Endothelial cell of umbilical vein (primary cell): Measurements from ENCODE around the gene CD83. TPM values are rescaled to one million over a fixed set of nuclear protein-coding genes. Genes with fewer than 3 reads are reported as not detected.

Experiments used
- BruUV-seq: library from RNA; stranded (reverse); fragments of 400-500 nt; replicated peaks from 2 replicates; lab custom pipeline; 2021; lab: Mats Ljungman, UMichigan
- CTCF ChIA-PET: fragments of 300-600, 350-600 bp; sonication (Branson Sonifier 250); formaldehyde crosslinking; loops from one replicate; lab custom pipeline; 2021; ENCODE audit warnings: antibody characterized with exemption, inconsistent platforms; lab: Charles Lee
- POLR2A ChIA-PET: fragments of 300-600, 350-600 bp; sonication (Branson Sonifier 250); formaldehyde crosslinking; loops from one replicate; lab custom pipeline; 2021; ENCODE audit warnings: antibody characterized with exemption, inconsistent platforms; lab: Charles Lee
- DNase-seq: peaks from one replicate; pipeline ENCODE4 v3.0.0-alpha.2; 2011; ENCODE audit warnings: low read depth, low spot score
- FAIRE-seq: peaks from 2 replicates; lab custom pipeline; 2011; peaks lifted over from hg19 to GRCh38; lab: Jason Lieb, UNC
- H2AFZ ChIP-seq: 2 replicates; pipeline ENCODE4 v1.6.0; 2012; ENCODE audit warnings: low read depth, low read length, control low read depth, inconsistent platforms
- H3K27ac ChIP-seq: 2 replicates; pipeline ENCODE4 v1.5.1; 2011; ENCODE audit warnings: low read depth, mild to moderate bottlenecking, control low read depth, low read length, moderate library complexity; ENCODE audit not compliant: insufficient read depth
- H3K27me3 ChIP-seq, 2 experiments: 2 replicates each; pipeline versions ENCODE4 v1.6.0 to v1.6.1; 2011; ENCODE audit warnings: low read length in 2 of 2, mixed read lengths in 1 of 2; ENCODE audit not compliant: control insufficient read depth in 2 of 2, insufficient read depth in 2 of 2
- H3K36me3 ChIP-seq, 2 experiments: 2 replicates in 1 of 2; 3 replicates in 1 of 2; pipeline ENCODE4 v1.5.1; 2011; ENCODE audit warnings: low read length in 2 of 2, mild to moderate bottlenecking in 1 of 2, moderate library complexity in 1 of 2; ENCODE audit not compliant: control insufficient read depth in 2 of 2, insufficient read depth in 2 of 2; ENCODE audit errors: extremely low read depth in 1 of 2
- H3K4me1 ChIP-seq: 3 replicates; pipeline ENCODE4 v1.5.1; 2011; ENCODE audit warnings: mild to moderate bottlenecking, low read length; ENCODE audit not compliant: control insufficient read depth, insufficient read depth; ENCODE audit errors: extremely low read depth
- H3K4me2 ChIP-seq: 2 replicates; pipeline ENCODE4 v1.6.1; 2011; ENCODE audit warnings: low read length, control low read depth, mixed read lengths; ENCODE audit not compliant: insufficient read depth
- H3K4me3 ChIP-seq, 3 experiments: fragments of 200-600 bp in 1 of 3; sonication (generic), shearing (Covaris generic) in 1 of 3; replicated peaks in 1 of 3; 2 replicates each; pipeline ENCODE4 v1.5.1; 2011 to 2016; ENCODE audit warnings: control low read depth in 3 of 3, low read length in 3 of 3, mild to moderate bottlenecking in 2 of 3, inconsistent platforms in 1 of 3, low read depth in 1 of 3, moderate library complexity in 1 of 3; ENCODE audit not compliant: insufficient read depth in 1 of 3
- H3K79me2 ChIP-seq: 2 replicates; pipeline ENCODE4 v1.6.0; 2012; ENCODE audit warnings: low read length, inconsistent platforms; ENCODE audit not compliant: control insufficient read depth, insufficient read depth
- H3K9ac ChIP-seq: replicated peaks from 2 replicates; pipeline ENCODE3; 2011; ENCODE audit warnings: low read length, control low read depth; ENCODE audit not compliant: insufficient read depth; ENCODE audit errors: extremely low read depth
- H3K9me1 ChIP-seq: replicated peaks from 3 replicates; pipeline ENCODE4 v1.6.0; 2011; ENCODE audit warnings: mild to moderate bottlenecking, low read length; ENCODE audit not compliant: control insufficient read depth, insufficient read depth; ENCODE audit errors: extremely low read depth
- H3K9me3 ChIP-seq: replicated peaks from 2 replicates; pipeline ENCODE4 v1.5.1; 2012; ENCODE audit warnings: low read length, inconsistent platforms; ENCODE audit not compliant: control insufficient read depth, insufficient read depth
- H4K20me1 ChIP-seq: replicated peaks from 2 replicates; pipeline ENCODE3; 2011; ENCODE audit warnings: mild to moderate bottlenecking, low read length; ENCODE audit not compliant: control insufficient read depth, insufficient read depth; ENCODE audit errors: extremely low read depth
- EZH2 ChIP-seq: IDR thresholded peaks from 2 replicates; pipeline ENCODE4 v1.6.1; 2012; ENCODE audit warnings: borderline replicate concordance, low read depth, mild to moderate bottlenecking, moderate library complexity, low read length, inconsistent platforms; ENCODE audit not compliant: severe bottlenecking
- FOS ChIP-seq: IDR thresholded peaks from 2 replicates; pipeline ENCODE4 v1.6.1; 2011; ENCODE audit warnings: mild to moderate bottlenecking, low read length, moderate library complexity, borderline replicate concordance; ENCODE audit not compliant: insufficient read depth
- GATA2 ChIP-seq: IDR thresholded peaks from 2 replicates; pipeline ENCODE4 v1.7.0; 2011; ENCODE audit warnings: low read depth, mild to moderate bottlenecking, moderate library complexity, mixed read lengths, low read length; ENCODE audit not compliant: insufficient read length, insufficient read depth
- JUN ChIP-seq: IDR thresholded peaks from 2 replicates; pipeline ENCODE4 v1.6.1; 2011; ENCODE audit warnings: borderline replicate concordance, low read depth; ENCODE audit not compliant: insufficient read length, insufficient read depth
- MYC ChIP-seq: IDR thresholded peaks from one replicate; pipeline ENCODE4 v1.6.1; 2011; ENCODE audit warnings: mild to moderate bottlenecking, low read depth, low read length
- POLR2A ChIP-seq: IDR thresholded peaks from 2 replicates; pipeline ENCODE4 v1.6.1; 2012; ENCODE audit warnings: low read depth, mild to moderate bottlenecking, control low read depth, low read length
- POLR2AphosphoS5 ChIP-seq: IDR thresholded peaks from 2 replicates; pipeline ENCODE4 v1.6.1; 2012; ENCODE audit warnings: low read depth, mild to moderate bottlenecking, control low read depth, low read length, moderate library complexity; ENCODE audit not compliant: insufficient read depth
- dilution Hi-C: fragments of 300-500 bp; cut with MboI; formaldehyde crosslinking; loops from one replicate; pipeline ENCODE4 v1.15.0; 2019; ENCODE audit warnings: low sequenced_read_pairs; ENCODE audit not compliant: extremely low pct_ligation_motif_present
- intact Hi-C: fragments of 100-400 bp; cut with micrococcal nuclease; formaldehyde crosslinking; loops from one replicate; pipeline ENCODE4 v1.10.0; 2022
- polyA plus RNA-seq, 4 experiments: library from polyadenylated mRNA; depleted of rRNA in 3 of 4; stranded (reverse) in 3 of 4; unstranded in 1 of 4; fragments of >200 nt; gene quantifications; 2 replicates each; pipeline versions ENCODE4 v1.2.1 to v1.2.3, GENCODE V29; 2011 to 2012; ENCODE audit warnings: missing spikeins in 1 of 4
- total RNA-seq: library from RNA; stranded (reverse); gene quantifications from 2 replicates; pipeline ENCODE4 v1.2.3, GENCODE V29; 2021
- TF ChIP-seq, protein P1 (sequence below), 2 donors: IDR thresholded peaks; 1 replicate in 1 of 2; 2 replicates in 1 of 2; pipeline ENCODE4 v1.5.1; 2011; ENCODE audit warnings: low read length in 2 of 2, mild to moderate bottlenecking in 2 of 2, moderate library complexity in 2 of 2, control low read depth in 1 of 2, inconsistent platforms in 1 of 2, low read depth in 1 of 2; ENCODE audit not compliant: insufficient read depth in 1 of 2; ENCODE audit errors: extremely low read depth in 1 of 2
- TF ChIP-seq, protein P2 (sequence below): IDR thresholded peaks from 2 replicates; pipeline ENCODE4 v1.6.1; 2011; ENCODE audit not compliant: insufficient read depth, insufficient read length

CD83 gene
- total and polyA plus RNA-seq, 2 donors (not counting 3 experiments of a cell fraction or from before 2014, with no cell fraction given), result 0.40 to 0.46 TPM

DNA sequence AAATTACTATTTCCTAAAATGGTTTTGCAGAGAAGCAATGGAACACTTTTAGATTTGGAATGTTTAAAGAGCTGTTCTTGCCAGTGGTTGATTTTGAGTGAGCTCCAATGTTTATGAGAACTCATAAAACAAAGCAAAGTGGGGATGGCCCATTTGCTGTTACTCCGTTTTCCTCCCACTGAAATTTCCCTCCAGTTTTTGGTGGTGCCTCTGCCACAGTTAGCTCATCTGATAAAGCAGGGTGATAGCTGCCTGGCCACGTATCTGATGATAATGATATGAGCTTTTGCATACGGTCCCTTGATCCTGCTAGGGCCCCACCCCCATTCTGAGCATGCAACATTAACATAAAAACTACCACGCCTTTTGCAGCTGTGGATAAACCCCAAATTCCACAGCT lies 10.4 kb downstream of the CD83 start:
- H2AFZ ChIP-seq, result no peak overlapping the region
- no peak overlapping the region for H3K4me3 ChIP-seq
- H3K79me2 ChIP-seq, result no peaks in the 10 kb centered on the region
- no peaks in the 10 kb centered on the region for H3K9me3 ChIP-seq
- no peak overlapping the region for H3K4me2 ChIP-seq
- no peak overlapping the region for H3K27ac ChIP-seq
- H3K4me1 ChIP-seq, result no peaks in the 10 kb centered on the region
- dilution Hi-C loops (no loop called here), intact Hi-C loops (no loop called here)
- POLR2A ChIA-PET, result no interaction called here
- no peaks in the 10 kb centered on the region for H3K36me3 ChIP-seq
- CTCF ChIA-PET, result interaction anchor here (1.2 to 2.2 kb wide), 2 partner anchors 220 to 1262 kb away, joined by 3 to 6 read pairs; no protein-coding TSS in a partner anchor
- TF ChIP-seq MYC (no peak), GATA2 (no peak)
- H3K9me1 ChIP-seq, result no peaks in the 10 kb centered on the region
- no peak overlapping the region for H3K9ac ChIP-seq
- DNase-seq (no peak), FAIRE-seq (no peak)
- BruUV-seq, result no TSS peak
- H4K20me1 ChIP-seq, result no peaks in the 10 kb centered on the region
- H3K27me3 ChIP-seq, result no peaks in the 10 kb centered on the region

DNA sequence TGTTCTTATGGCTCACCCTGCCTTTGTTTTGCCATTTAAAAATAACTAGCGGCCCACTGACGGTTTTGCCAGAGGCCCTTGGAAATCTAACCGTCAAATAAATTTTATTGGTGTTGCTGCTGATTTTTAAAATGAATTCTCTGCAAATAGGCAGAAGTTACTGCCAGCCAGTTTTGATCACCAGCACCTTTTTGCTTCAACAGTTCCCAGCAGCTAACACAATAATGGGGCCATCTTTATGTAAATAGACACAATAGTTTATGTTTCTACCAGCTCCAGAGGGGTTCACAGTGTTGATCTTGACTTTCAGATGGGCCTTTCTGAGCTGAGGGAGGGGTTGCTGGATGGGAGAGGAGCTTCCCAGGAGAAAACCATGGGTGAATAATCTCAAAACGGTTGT lies 11.2 kb downstream of the CD83 start:
- DNase-seq (no peak), FAIRE-seq (no peak)
- no peaks in the 10 kb centered on the region for H3K79me2 ChIP-seq
- H3K4me2 ChIP-seq, result no peak overlapping the region
- no peaks in the 10 kb centered on the region for H3K9me1 ChIP-seq
- H2AFZ ChIP-seq, result no peak overlapping the region
- TF ChIP-seq, protein P1, sequence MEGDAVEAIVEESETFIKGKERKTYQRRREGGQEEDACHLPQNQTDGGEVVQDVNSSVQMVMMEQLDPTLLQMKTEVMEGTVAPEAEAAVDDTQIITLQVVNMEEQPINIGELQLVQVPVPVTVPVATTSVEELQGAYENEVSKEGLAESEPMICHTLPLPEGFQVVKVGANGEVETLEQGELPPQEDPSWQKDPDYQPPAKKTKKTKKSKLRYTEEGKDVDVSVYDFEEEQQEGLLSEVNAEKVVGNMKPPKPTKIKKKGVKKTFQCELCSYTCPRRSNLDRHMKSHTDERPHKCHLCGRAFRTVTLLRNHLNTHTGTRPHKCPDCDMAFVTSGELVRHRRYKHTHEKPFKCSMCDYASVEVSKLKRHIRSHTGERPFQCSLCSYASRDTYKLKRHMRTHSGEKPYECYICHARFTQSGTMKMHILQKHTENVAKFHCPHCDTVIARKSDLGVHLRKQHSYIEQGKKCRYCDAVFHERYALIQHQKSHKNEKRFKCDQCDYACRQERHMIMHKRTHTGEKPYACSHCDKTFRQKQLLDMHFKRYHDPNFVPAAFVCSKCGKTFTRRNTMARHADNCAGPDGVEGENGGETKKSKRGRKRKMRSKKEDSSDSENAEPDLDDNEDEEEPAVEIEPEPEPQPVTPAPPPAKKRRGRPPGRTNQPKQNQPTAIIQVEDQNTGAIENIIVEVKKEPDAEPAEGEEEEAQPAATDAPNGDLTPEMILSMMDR (IDR thresholded peaks at IDR 0.05; ENCODE audit: extremely low read depth in 1 of 2, insufficient read depth in 1 of 2, low read depth in 1 of 2, low read length in 2 of 2), result no peak
- TF ChIP-seq EZH2 (no peak), POLR2A (no peak), POLR2AphosphoS5 (no peak), JUN (no peak), FOS (no peak), GATA2 (no peak)
- TF ChIP-seq, protein P2, sequence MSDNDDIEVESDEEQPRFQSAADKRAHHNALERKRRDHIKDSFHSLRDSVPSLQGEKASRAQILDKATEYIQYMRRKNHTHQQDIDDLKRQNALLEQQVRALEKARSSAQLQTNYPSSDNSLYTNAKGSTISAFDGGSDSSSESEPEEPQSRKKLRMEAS, result no peak
- no peaks in the 10 kb centered on the region for H3K36me3 ChIP-seq
- no peaks in the 10 kb centered on the region for H3K4me1 ChIP-seq
- ChIA-PET POLR2A (no interaction called here), CTCF (interaction anchor here (1.2 to 2.2 kb wide), 5 partner anchors 20 to 1499 kb away, joined by 3 to 17 read pairs (median 3); no protein-coding TSS in a partner anchor)
- no peak overlapping the region for H3K27ac ChIP-seq
- dilution Hi-C loops (no loop called here), intact Hi-C loops (loop anchor here (1.0 kb wide), 1 partner anchor 16 kb away; no protein-coding TSS in a partner anchor)
- no peaks in the 10 kb centered on the region for H3K27me3 ChIP-seq
- H4K20me1 ChIP-seq, result no peaks in the 10 kb centered on the region
- BruUV-seq, result no TSS peak
- no peaks in the 10 kb centered on the region for H3K9me3 ChIP-seq
- H3K9ac ChIP-seq, result no peak overlapping the region
- H3K4me3 ChIP-seq, result no peak overlapping the region
